GM12891 (cell line): ENCODE measurements around the gene ZNHIT3.

ENCODE experiments used
- DNase-seq: peaks from one replicate; pipeline ENCODE4 v3.0.0; 2011; ENCODE audit warnings: low spot score; ENCODE audit not compliant: insufficient read length
- FAIRE-seq: peaks from 2 replicates; lab custom pipeline; 2011; peaks lifted over from hg19 to GRCh38; lab: Jason Lieb, UNC
- PAX5 ChIP-seq: IDR thresholded peaks from 2 replicates; pipeline ENCODE4 v1.6.1; 2011; ENCODE audit warnings: low read length, moderate library complexity, mild to moderate bottlenecking; ENCODE audit not compliant: insufficient read depth, severe bottlenecking
- POLR2A ChIP-seq: IDR thresholded peaks from 2 replicates; pipeline ENCODE4 v1.6.1; 2011; ENCODE audit warnings: low read depth, low read length, control low read depth
- POLR2AphosphoS5 ChIP-seq: IDR thresholded peaks from 2 replicates; pipeline ENCODE4 v1.6.1; 2011; ENCODE audit warnings: low read depth, low read length, control low read depth
- POU2F2 ChIP-seq: IDR thresholded peaks from 2 replicates; pipeline ENCODE4 v1.6.1; 2011; ENCODE audit warnings: low read depth, mild to moderate bottlenecking, control low read depth, low read length, moderate library complexity
- SPI1 ChIP-seq: IDR thresholded peaks from 2 replicates; pipeline ENCODE4 v1.6.1; 2011; ENCODE audit warnings: low read depth, low read length, control low read depth
- TAF1 ChIP-seq: IDR thresholded peaks from 2 replicates; pipeline ENCODE4 v1.6.1; 2011; ENCODE audit warnings: low read depth, low read length, control low read depth

The ZNHIT3 gene

GRCh38 chr17:36510636-36511035, 24.2 kb downstream of the ZNHIT3 start:
- FAIRE-seq = no peak
- DNase-seq = no peak
- TF ChIP-seq POLR2AphosphoS5 (no peak), TAF1 (no peak), SPI1 (no peak), POU2F2 (no peak), POLR2A (no peak), PAX5 (no peak)

- FAIRE-seq (no peak), DNase-seq (no peak)
- TF ChIP-seq TAF1 (no peak), POLR2A (no peak), POU2F2 (no peak), PAX5 (no peak), POLR2AphosphoS5 (no peak), SPI1 (no peak)
Observed at GRCh38 chr17:36511216-36511615, 24.7 kb downstream of the ZNHIT3 start.

GRCh38 chr17:36512641-36513040, 26.2 kb downstream of the ZNHIT3 start:
- no peak for DNase-seq
- no peak for FAIRE-seq
- TF ChIP-seq POU2F2 = no peak
- TF ChIP-seq POLR2AphosphoS5 = no peak
- TF ChIP-seq SPI1 = no peak
- TF ChIP-seq TAF1 = no peak
- TF ChIP-seq POLR2A = no peak
- TF ChIP-seq PAX5 = no peak

- no peak for FAIRE-seq
Observed at GRCh38 chr17:36514856-36515255, 28.4 kb downstream of the ZNHIT3 start.

GRCh38 chr17:36515837-36516236, 29.4 kb downstream of the ZNHIT3 start:
- TF ChIP-seq POLR2A (no peak), TAF1 (no peak), POLR2AphosphoS5 (no peak), POU2F2 (no peak), SPI1 (no peak), PAX5 (no peak)
- no peak for FAIRE-seq

More at GRCh38 chr17:36514856-36515255, 28.4 kb downstream of the ZNHIT3 start:
- no peak for TF ChIP-seq PAX5
- no peak for TF ChIP-seq POLR2AphosphoS5
- no peak for TF ChIP-seq TAF1
- TF ChIP-seq POU2F2 = no peak
- TF ChIP-seq SPI1 = no peak
- no peak for TF ChIP-seq POLR2A
- DNase-seq = no peak

GRCh38 chr17:36523113-36523512, 36.6 kb downstream of the ZNHIT3 start:
- TF ChIP-seq POLR2A (no peak), PAX5 (no peak), POLR2AphosphoS5 (no peak)
- DNase-seq (no peak), FAIRE-seq (no peak)

More at GRCh38 chr17:36515837-36516236, 29.4 kb downstream of the ZNHIT3 start:
- DNase-seq = no peak

- TF ChIP-seq POU2F2 (no peak), POLR2A (no peak), SPI1 (no peak), PAX5 (no peak), POLR2AphosphoS5 (no peak), TAF1 (no peak)
- no peak for DNase-seq
Observed at GRCh38 chr17:36524428-36524876, 38.0 kb downstream of the ZNHIT3 start.

GRCh38 chr17:36525113-36525512, 38.6 kb downstream of the ZNHIT3 start:
- FAIRE-seq = no peak
- TF ChIP-seq SPI1 = no peak
- no peak for TF ChIP-seq POLR2A
- TF ChIP-seq POLR2AphosphoS5 = no peak
- no peak for TF ChIP-seq PAX5
- TF ChIP-seq POU2F2 = no peak
- TF ChIP-seq TAF1 = no peak

More at GRCh38 chr17:36524428-36524876, 38.0 kb downstream of the ZNHIT3 start:
- FAIRE-seq = no peak

GRCh38 chr17:36525888-36526287, 39.4 kb downstream of the ZNHIT3 start:
- FAIRE-seq = no peak
- no peak for TF ChIP-seq TAF1
- DNase-seq = no peak

More at GRCh38 chr17:36525113-36525512, 38.6 kb downstream of the ZNHIT3 start:
- DNase-seq = no peak

GRCh38 chr17:36527621-36528250, 41.3 kb downstream of the ZNHIT3 start:
- no peak for DNase-seq
- FAIRE-seq = no peak

More at GRCh38 chr17:36527621-36528250, 41.3 kb downstream of the ZNHIT3 start:
- no peak for TF ChIP-seq POLR2A
- TF ChIP-seq POLR2AphosphoS5 = no peak
- no peak for TF ChIP-seq POU2F2
- no peak for TF ChIP-seq PAX5
- no peak for TF ChIP-seq SPI1
- no peak for TF ChIP-seq TAF1
